GM12878 (cell line): Measurements from ENCODE around the gene TMA16. TPM values are rescaled to one million over a fixed set of nuclear protein-coding genes. Genes with fewer than 3 reads are reported as not detected.

Experiments used
- ATF2 ChIP-seq: IDR thresholded peaks from 2 replicates; pipeline ENCODE4 v1.6.1; 2012; ENCODE audit warnings: low read length, inconsistent platforms
- CEBPZ ChIP-seq: fragments of 150-350 bp; IDR thresholded peaks from 2 replicates; pipeline ENCODE4 v1.6.1; 2016; ENCODE audit warnings: low read depth, low read length
- EED ChIP-seq: sonication (generic); IDR thresholded peaks from 2 replicates; pipeline ENCODE4 v1.6.1; 2016; ENCODE audit warnings: antibody characterized with exemption, low read depth
- HDGF ChIP-seq: fragments of 450-650 bp; IDR thresholded peaks from 2 replicates; pipeline ENCODE4 v1.6.1; 2016; ENCODE audit warnings: antibody characterized with exemption
- HSF1 ChIP-seq: fragments of 150-350 bp; IDR thresholded peaks from 2 replicates; pipeline ENCODE4 v1.6.1; 2014; ENCODE audit warnings: mild to moderate bottlenecking, low read depth, low read length
- IRF4 ChIP-seq: IDR thresholded peaks from 2 replicates; pipeline ENCODE4 v1.6.1; 2011; ENCODE audit warnings: low read depth, low read length
- MTA2 ChIP-seq: fragments of 450-650 bp; IDR thresholded peaks from 2 replicates; pipeline ENCODE4 v1.6.1; 2016; ENCODE audit warnings: low read depth, mild to moderate bottlenecking, moderate library complexity
- MXI1 ChIP-seq: fragments of 150-350 bp; IDR thresholded peaks from 2 replicates; pipeline ENCODE4 v1.6.1; 2011; ENCODE audit warnings: low read depth, mild to moderate bottlenecking, inconsistent platforms, low read length, improper control_type of control experiment
- PAX8 ChIP-seq: fragments of 450-650 bp; IDR thresholded peaks from 2 replicates; pipeline ENCODE4 v1.6.1; 2017; ENCODE audit warnings: mild to moderate bottlenecking, moderate library complexity
- POU2F2 ChIP-seq: IDR thresholded peaks from 3 replicates; pipeline ENCODE4 v1.6.1; 2011; ENCODE audit warnings: low read depth, mild to moderate bottlenecking, low read length, borderline replicate concordance
- RBBP5 ChIP-seq: fragments of 200-600 bp; sonication (generic); conservative IDR thresholded peaks from 2 replicates; pipeline ENCODE4 v1.6.1; 2016
- RELA ChIP-seq: fragments of 450-650 bp; IDR thresholded peaks from 2 replicates; pipeline ENCODE4 v1.8.0; 2014; ENCODE audit warnings: borderline replicate concordance; ENCODE audit not compliant: partially characterized antibody
- SMARCA5 ChIP-seq: fragments of 450-650 bp; IDR thresholded peaks from 2 replicates; pipeline ENCODE4 v1.6.1; 2017; ENCODE audit warnings: mild to moderate bottlenecking
- SPI1 ChIP-seq: IDR thresholded peaks from 2 replicates; pipeline ENCODE4 v1.6.1; 2011; ENCODE audit warnings: low read depth, mild to moderate bottlenecking, low read length, moderate library complexity, borderline replicate concordance; ENCODE audit not compliant: insufficient read depth
- TAF1 ChIP-seq: IDR thresholded peaks from 2 replicates; pipeline ENCODE4 v1.6.1; 2011; ENCODE audit warnings: mild to moderate bottlenecking, low read depth, low read length, borderline replicate concordance
- YY1 ChIP-seq: IDR thresholded peaks from 2 replicates; pipeline ENCODE4 v1.6.1; 2011; ENCODE audit warnings: low read depth, mild to moderate bottlenecking, low read length
- ZNF217 ChIP-seq: fragments of 450-650 bp; IDR thresholded peaks from 2 replicates; pipeline ENCODE4 v1.6.1; 2017; ENCODE audit warnings: antibody characterized with exemption, mild to moderate bottlenecking
- polyA plus RNA-seq, 11 experiments: library from polyadenylated mRNA; depleted of rRNA in 4 of 11; unstranded in 6 of 11; stranded (reverse) in 5 of 11; fragments of >200 nt; fragmentation: Nextera tagmentation in 4 of 11; fragmentation: Illumina TruSeq in 1 of 11; extraction: Ambion mirVana in 4 of 11; extraction: Trizol in 1 of 11; gene quantifications; 1 replicate in 1 of 11; 2 replicates in 10 of 11; pipeline versions ENCODE4 v1.2.1 to v1.2.3, GENCODE V29; 2011 to 2016; ENCODE audit warnings: inconsistent platforms in 2 of 11, missing spikeins in 2 of 11, low read depth in 1 of 11
- total RNA-seq, 4 experiments: library from RNA; depleted of rRNA in 3 of 4; stranded (reverse); fragments of >200 nt in 3 of 4; fragmentation: Illumina TruSeq in 1 of 4; extraction: Trizol in 1 of 4; gene quantifications; 2 replicates each; pipeline versions ENCODE4 v1.2.1 to v1.2.3, GENCODE V29; 2013 to 2021
- TF ChIP-seq, protein P1 (sequence below): fragments of 450-650 bp; IDR thresholded peaks from 2 replicates; pipeline ENCODE4 v1.6.1; 2017; ENCODE audit warnings: mild to moderate bottlenecking, moderate library complexity
- TF ChIP-seq, protein P2 (sequence below), 3 experiments: IDR thresholded peaks in 2 of 3; conservative IDR thresholded peaks in 1 of 3; 2 replicates each; pipeline ENCODE4 v1.5.1; 2011; ENCODE audit warnings: low read depth in 3 of 3, low read length in 3 of 3, mild to moderate bottlenecking in 3 of 3, control low read depth in 2 of 3, moderate library complexity in 2 of 3, inconsistent platforms in 1 of 3, mixed read lengths in 1 of 3; ENCODE audit not compliant: control insufficient read depth in 2 of 3, insufficient read depth in 1 of 3; ENCODE audit errors: extremely low read depth in 1 of 3

Gene TMA16
- total and polyA plus RNA-seq, 10 of the 15 experiments (the other 5 are each of a cell fraction or from before 2014, with no cell fraction given) = 37.9 to 91.0 (median 55.8) TPM

GRCh38 chr4:163495900-163496299 is 1.4 kb downstream of the TMA16 start (continued):
- TF ChIP-seq POU2F2 (peak; percentile 14; the same call in 1 of the 3 replicates), MTA2 (peak; percentile 93), RBBP5 (no peak), RELA (no peak), TAF1 (no peak), HDGF (0 out of 2 replicates have a peak, but pooled peaks have one; percentile 18), IRF4 (0 out of 2 replicates have a peak, but pooled peaks have one; percentile 24), SMARCA5 (0 out of 2 replicates have a peak, but pooled peaks have one; percentile 69), YY1 (peak; percentile 74), EED (peak; percentile 57; the same call in 1 of the 2 replicates), PAX8 (peak; percentile 63; the same call in 1 of the 2 replicates), ATF2 (peak; percentile 49; the same call in 1 of the 2 replicates), ZNF217 (peak; percentile 80), SPI1 (peak; percentile 53; the same call in 1 of the 2 replicates), HSF1 (no peak), CEBPZ (no peak), MXI1 (no peak)
- TF ChIP-seq, protein P1, sequence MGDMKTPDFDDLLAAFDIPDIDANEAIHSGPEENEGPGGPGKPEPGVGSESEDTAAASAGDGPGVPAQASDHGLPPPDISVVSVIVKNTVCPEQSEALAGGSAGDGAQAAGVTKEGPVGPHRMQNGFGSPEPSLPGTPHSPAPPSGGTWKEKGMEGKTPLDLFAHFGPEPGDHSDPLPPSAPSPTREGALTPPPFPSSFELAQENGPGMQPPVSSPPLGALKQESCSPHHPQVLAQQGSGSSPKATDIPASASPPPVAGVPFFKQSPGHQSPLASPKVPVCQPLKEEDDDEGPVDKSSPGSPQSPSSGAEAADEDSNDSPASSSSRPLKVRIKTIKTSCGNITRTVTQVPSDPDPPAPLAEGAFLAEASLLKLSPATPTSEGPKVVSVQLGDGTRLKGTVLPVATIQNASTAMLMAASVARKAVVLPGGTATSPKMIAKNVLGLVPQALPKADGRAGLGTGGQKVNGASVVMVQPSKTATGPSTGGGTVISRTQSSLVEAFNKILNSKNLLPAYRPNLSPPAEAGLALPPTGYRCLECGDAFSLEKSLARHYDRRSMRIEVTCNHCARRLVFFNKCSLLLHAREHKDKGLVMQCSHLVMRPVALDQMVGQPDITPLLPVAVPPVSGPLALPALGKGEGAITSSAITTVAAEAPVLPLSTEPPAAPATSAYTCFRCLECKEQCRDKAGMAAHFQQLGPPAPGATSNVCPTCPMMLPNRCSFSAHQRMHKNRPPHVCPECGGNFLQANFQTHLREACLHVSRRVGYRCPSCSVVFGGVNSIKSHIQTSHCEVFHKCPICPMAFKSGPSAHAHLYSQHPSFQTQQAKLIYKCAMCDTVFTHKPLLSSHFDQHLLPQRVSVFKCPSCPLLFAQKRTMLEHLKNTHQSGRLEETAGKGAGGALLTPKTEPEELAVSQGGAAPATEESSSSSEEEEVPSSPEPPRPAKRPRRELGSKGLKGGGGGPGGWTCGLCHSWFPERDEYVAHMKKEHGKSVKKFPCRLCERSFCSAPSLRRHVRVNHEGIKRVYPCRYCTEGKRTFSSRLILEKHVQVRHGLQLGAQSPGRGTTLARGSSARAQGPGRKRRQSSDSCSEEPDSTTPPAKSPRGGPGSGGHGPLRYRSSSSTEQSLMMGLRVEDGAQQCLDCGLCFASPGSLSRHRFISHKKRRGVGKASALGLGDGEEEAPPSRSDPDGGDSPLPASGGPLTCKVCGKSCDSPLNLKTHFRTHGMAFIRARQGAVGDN = peak; percentile 64
- TF ChIP-seq, protein P2, sequence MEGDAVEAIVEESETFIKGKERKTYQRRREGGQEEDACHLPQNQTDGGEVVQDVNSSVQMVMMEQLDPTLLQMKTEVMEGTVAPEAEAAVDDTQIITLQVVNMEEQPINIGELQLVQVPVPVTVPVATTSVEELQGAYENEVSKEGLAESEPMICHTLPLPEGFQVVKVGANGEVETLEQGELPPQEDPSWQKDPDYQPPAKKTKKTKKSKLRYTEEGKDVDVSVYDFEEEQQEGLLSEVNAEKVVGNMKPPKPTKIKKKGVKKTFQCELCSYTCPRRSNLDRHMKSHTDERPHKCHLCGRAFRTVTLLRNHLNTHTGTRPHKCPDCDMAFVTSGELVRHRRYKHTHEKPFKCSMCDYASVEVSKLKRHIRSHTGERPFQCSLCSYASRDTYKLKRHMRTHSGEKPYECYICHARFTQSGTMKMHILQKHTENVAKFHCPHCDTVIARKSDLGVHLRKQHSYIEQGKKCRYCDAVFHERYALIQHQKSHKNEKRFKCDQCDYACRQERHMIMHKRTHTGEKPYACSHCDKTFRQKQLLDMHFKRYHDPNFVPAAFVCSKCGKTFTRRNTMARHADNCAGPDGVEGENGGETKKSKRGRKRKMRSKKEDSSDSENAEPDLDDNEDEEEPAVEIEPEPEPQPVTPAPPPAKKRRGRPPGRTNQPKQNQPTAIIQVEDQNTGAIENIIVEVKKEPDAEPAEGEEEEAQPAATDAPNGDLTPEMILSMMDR (IDR thresholded peaks at IDR 0.05 in 2 of 3, conservative IDR thresholded peaks at IDR 0.05 in 1 of 3; ENCODE audit: control insufficient read depth in 2 of 3, extremely low read depth in 1 of 3, insufficient read depth in 1 of 3, low read depth in 3 of 3, low read length in 3 of 3) = no peak
